Pancreas (tissue), 10 donors: Measurements from ENCODE around the gene GEMIN5. TPM values are rescaled to one million over a fixed set of nuclear protein-coding genes. Genes with fewer than 3 reads are reported as not detected.

Source experiments
- ATAC-seq, 4 donors: fragments of 200-7000 bp; cut with Tn5 transposase; one replicate each; pipeline versions ENCODE4 v1.8.0 to v1.9.1; 2020; ENCODE audit warnings: mild to moderate bottlenecking in 4 of 4, moderate library complexity in 4 of 4
- DNase-seq, 6 donors: peaks; one replicate each; pipeline ENCODE4 v3.0.0-alpha.2; 2020
- FAIRE-seq: peaks from 2 replicates; lab custom pipeline; 2012; peaks lifted over from hg19 to GRCh38; lab: Jason Lieb, UNC
- H3K27ac ChIP-seq, 4 donors: fragments of 200-600 bp; sonication (generic); 1 replicate in 3 of 4; 2 replicates in 1 of 4; pipeline versions ENCODE4 v1.5.0 to v1.8.0; 2020
- H3K27me3 ChIP-seq, 4 donors: fragments of 200-600 bp; one replicate each; pipeline ENCODE4 v1.8.0; 2021
- H3K36me3 ChIP-seq, 3 donors: fragments of 200-600 bp; sonication (generic) in 1 of 3; one replicate each; pipeline versions ENCODE4 v1.5.0 to v1.8.0; 2020 to 2021
- H3K4me1 ChIP-seq, 3 donors: fragments of 200-600 bp; one replicate each; pipeline ENCODE4 v1.8.0; 2021
- H3K4me3 ChIP-seq, 4 donors: fragments of 200-600 bp; sonication (generic) in 2 of 4; one replicate each; pipeline versions ENCODE4 v1.5.0 to v1.8.0; 2020 to 2021
- H3K9me3 ChIP-seq, 4 donors: fragments of 200-600 bp; one replicate each; pipeline ENCODE4 v1.8.0; 2021
- CTCF ChIP-seq, 4 donors: fragments of 200-600 bp; sonication (generic) in 3 of 4; IDR thresholded peaks; one replicate each; pipeline versions ENCODE4 v1.5.0 to v1.8.0; 2021; ENCODE audit warnings: antibody characterized with exemption in 4 of 4
- WGBS, 2 donors: extraction: QIAGEN DNeasy Blood & Tissue Kit; methylation state at CpG; one replicate each; pipeline ENCODE4 v1.1.7; 2013; 5-methylcytosine and 5-hydroxymethylcytosine counted together
- intact Hi-C, 3 donors: fragments of 100-400 bp; cut with DNase I; formaldehyde crosslinking; loops; one replicate each; pipeline versions ENCODE4 v1.11.1 to v1.14.2; 2022
- polyA plus RNA-seq, 2 donors: library from polyadenylated mRNA; stranded (reverse); fragments of 200-250 nt; gene quantifications; one replicate each; pipeline ENCODE4 v1.2.3, GENCODE V29; 2013
- total RNA-seq, 6 donors: library from RNA; stranded (reverse); fragmentation: NEBNext Ultra II Directional in 4 of 6; extraction: Animal tissue kit (Norgen Biotek cat#: 25700) in 4 of 6; gene quantifications; one replicate each; pipeline versions ENCODE4 v1.2.1 to v1.2.4, GENCODE V29; 2021 to 2023
- donor health status: healthy with polysubstance abuse.
- donor health status: DM: no; HTN: no; CAD: no; lungs with moderate emphysema.
- donor health status: DM: no; HTN: no; CAD: no.
- donor health status: control.
- donor health status: control.
- donor health status: Bipolar disorder and iron deficiency.
- donor health status: DM: yes; HTN: yes; CAD: no.
- donor health status: DM: no; HTN: no; CAD: no.
- donor health status: DM: no; HTN: no; CAD: no.
- donor health status: DM: yes; HTN: yes; CAD: no.

The GEMIN5 gene
- total and polyA plus RNA-seq, 8 donors = 1.7 to 7.3 (median 6.1) TPM

GRCh38 chr5:154840435-154841272 lies 97.4 kb downstream of the GEMIN5 start:
- DNase-seq = no peak
- Histone ChIP-seq H3K9me3 (no peaks in the 10 kb centered on the region), H3K4me1 (peaks cover 0 to 5% (median 0%) of the 10 kb centered on the region in 3 donors), H3K27ac (no peak overlapping the region), H3K36me3 (no peaks in the 10 kb centered on the region), H3K4me3 (no peak overlapping the region), H3K27me3 (no peaks in the 10 kb centered on the region)
- ATAC-seq = no peak
- intact Hi-C loops = no loop called here
- WGBS, 2 donors = 82 to 85% methylated on average over 6 of the region's 6 CpGs
- no peak for FAIRE-seq
- TF ChIP-seq CTCF (IDR thresholded peaks at IDR 0.05) = no peak

Other genes with a start within 250 kb of the GEMIN5 start
- 100 to 1,000 TPM; 108 to 195 (median 119) TPM for gene LARP1, start 182.8 kb downstream of the GEMIN5 start, total RNA-seq
- 10 to 100 TPM; 35.8 to 50.4 TPM for gene LARP1, start 182.8 kb downstream of the GEMIN5 start, polyA plus RNA-seq
- 10 to 100 TPM in 1 of 6 donors, 1 to 10 TPM in 5; 2.0 to 11.8 (median 4.7) TPM for gene FAXDC2, start 87.6 kb downstream of the GEMIN5 start, total RNA-seq
- 10 to 100 TPM in 1 of 2 donors, 1 to 10 TPM in 1; 3.6 to 10.3 TPM for gene FAXDC2, start 87.6 kb downstream of the GEMIN5 start, polyA plus RNA-seq
- 10 to 100 TPM; 11.8 to 27.4 (median 14.9) TPM for gene CNOT8, start 79.6 kb downstream of the GEMIN5 start, total RNA-seq
- 10 to 100 TPM; 15.0 to 23.0 TPM for gene CNOT8, start 79.6 kb downstream of the GEMIN5 start, polyA plus RNA-seq
- 10 to 100 TPM; 11.3 to 29.0 (median 21.6) TPM for gene MRPL22, start 2.9 kb upstream of the GEMIN5 start, total RNA-seq
- 10 to 100 TPM; 22.8 to 27.8 TPM for gene MRPL22, start 2.9 kb upstream of the GEMIN5 start, polyA plus RNA-seq
- not detected for gene KIF4B, start 75.5 kb upstream of the GEMIN5 start, total RNA-seq
- gene KIF4B, start 75.5 kb upstream of the GEMIN5 start, polyA plus RNA-seq = not detected